Amniotic epithelial cell (primary cell): ENCODE measurements around the gene FRMPD2.
"Not testable (repeated sequence)": the region's sequence is repeated elsewhere in the genome, so short reads cannot be mapped to it uniquely, and the experiment has no call there.

ENCODE experiments used
- DNase-seq: peaks from one replicate; pipeline ENCODE4 v3.0.0-alpha.2; 2010; ENCODE audit warnings: low read depth

FRMPD2 gene

GRCh38 chr10:48289501-48290238, 15.2 kb upstream of the FRMPD2 start:
- peak; percentile 36 for DNase-seq

DNA sequence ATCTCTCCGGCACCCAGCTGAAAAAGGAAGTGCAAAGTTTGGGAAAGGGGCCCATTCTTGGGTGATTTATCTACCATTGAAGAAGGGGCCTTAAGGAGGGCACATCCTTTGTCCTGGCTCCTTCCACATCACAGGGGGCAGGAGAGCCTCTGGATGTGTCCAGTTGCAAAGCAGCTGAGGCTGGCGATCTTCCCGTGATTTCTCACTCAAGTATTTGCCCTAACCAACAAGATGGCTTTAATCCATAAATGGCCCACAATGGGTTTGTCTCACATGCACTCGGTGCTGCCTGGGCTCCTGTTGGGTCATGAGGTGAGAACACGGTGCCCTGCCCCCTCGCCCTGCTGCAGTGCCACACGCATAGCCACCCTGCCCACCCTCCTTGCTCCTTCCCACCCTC, 14.2 kb upstream of the FRMPD2 start:
- DNase-seq, result no peak

- peak; percentile 60 for DNase-seq
These were observed 13.2 kb upstream of the FRMPD2 start for GRCh38 chr10:48287417-48288391.

GRCh38 chr10:48286356-48286755, 11.9 kb upstream of the FRMPD2 start:
- DNase-seq, result no peak

GRCh38 chr10:48285710-48286109, 11.2 kb upstream of the FRMPD2 start:
- DNase-seq, result no peak

DNA sequence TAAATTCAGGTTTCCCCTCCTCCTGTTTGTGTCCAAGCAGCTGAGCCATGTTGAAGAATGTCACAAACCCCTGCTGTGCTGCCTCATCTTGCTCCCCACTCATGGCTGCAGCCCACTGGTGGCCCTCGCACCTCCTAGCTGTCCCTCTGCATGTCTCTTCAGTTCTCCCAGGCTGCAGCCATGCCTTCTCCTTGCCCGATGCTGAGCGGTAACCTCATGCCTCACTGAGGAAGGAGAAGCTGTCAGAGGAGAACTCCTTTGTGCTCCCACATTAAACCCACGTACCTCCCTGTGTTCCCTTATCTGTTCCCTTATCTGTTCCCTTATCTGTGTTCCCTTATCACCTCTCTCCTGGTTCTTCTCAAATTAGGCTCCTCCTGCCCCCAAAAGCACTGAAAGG, 10.3 kb upstream of the FRMPD2 start:
- DNase-seq, result no peak

DNA sequence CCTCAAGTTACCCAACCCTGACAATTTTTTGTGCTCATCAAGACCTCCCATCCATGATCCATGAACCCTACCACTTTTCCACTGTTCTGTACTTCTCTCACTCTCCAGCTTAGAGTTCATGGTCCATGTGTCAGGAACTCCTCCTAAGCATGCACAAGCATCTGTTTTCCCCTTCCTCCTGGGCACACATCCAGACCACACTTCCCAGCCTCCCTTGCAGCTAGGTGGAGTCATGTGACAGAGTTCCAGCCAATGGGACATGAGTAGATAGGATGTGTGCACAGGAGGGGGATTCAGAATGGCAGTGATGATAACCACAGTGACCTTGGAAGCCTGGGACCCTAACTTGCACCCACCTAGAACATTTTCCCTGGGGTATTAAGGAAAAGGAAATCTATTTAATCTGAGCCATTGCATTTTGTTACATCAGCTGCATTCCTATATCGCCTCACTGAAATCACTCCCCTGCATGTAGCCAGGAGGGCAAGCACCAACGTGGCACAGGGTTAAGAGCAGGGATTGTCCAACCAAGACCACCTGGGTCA, 9.6 kb upstream of the FRMPD2 start:
- no peak for DNase-seq

- no peak for DNase-seq
These were observed 8.3 kb upstream of the FRMPD2 start for GRCh38 chr10:48282829-48283228.

DNA sequence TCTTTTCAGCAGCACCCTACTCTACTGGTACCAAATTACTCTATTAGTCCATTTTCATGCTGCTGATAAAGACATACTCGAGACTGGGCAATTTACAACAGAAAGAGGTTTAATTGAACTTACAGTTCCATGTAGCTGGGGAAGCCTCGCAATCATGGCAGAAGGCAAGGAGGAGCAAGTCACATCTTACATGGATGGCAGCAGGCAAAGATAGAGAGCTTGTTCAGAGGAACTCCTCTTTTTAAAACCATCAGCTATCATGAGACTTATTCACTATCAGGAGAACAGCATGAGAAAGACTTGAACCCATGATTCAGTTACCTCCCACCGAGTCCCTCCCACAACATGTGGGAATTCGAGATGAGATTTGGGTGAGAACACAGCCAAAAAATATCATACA, 7.2 kb upstream of the FRMPD2 start:
- DNase-seq, result not testable (repeated sequence)

- DNase-seq, result no peak
These were observed 4.7 kb upstream of the FRMPD2 start for GRCh38 chr10:48279081-48279751.

- no peak for DNase-seq
These were observed 2.6 kb upstream of the FRMPD2 start for GRCh38 chr10:48277093-48277492.

DNA sequence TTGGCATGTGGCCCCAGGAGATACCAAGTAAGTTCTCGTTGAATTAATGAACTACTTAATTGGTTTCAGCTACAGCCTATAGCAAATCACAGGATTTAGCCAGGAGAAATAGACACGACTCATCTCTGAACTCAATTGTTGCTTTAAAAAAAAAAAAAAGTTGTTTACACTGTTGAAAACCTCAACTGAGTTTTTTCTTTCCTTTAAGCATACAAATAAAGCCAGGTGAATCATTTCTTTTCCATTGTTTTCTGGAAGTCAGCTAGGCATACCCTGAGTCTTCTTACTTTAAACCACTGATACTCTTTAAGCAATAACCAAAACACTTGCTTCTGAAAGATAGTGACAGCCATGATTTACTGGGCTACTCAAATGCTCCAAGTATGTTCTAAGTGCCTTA, 755 bp downstream of the FRMPD2 start:
- DNase-seq, result no peak

- DNase-seq, result no peak
These were observed 1.8 kb downstream of the FRMPD2 start for GRCh38 chr10:48272682-48273081.

DNA sequence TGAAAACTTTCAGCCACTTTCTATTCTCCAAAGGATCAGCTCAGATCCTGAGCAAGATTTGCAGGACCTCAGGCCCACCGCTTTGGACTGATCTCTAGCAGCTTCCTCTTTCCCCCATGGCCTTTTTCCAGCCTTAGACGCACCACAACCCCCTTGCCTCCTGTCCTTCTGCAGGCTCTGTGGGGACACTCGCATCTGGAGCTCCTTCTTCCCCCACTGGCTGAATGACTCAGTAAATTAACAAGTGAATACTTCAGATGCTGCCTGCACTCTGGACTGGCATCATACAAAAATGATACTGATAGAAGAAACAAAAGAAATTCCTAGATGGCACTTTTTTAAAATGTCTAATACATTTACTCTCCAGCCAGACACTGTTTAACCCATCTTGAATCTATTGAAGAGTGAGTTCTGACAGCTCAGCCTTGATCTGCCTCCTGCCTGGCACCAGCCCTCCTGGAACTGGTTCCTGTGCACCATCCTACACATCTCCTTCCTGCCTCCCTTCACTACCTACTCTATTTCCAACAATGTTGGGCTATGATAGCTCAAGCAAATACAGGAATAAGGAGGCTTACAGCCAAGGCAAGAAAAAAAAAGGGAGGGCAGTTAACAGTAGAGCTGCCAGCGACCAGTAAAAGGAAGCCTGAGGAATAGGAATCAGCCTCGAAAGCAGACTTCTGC, 3.3 kb downstream of the FRMPD2 start:
- DNase-seq, result no peak

DNA sequence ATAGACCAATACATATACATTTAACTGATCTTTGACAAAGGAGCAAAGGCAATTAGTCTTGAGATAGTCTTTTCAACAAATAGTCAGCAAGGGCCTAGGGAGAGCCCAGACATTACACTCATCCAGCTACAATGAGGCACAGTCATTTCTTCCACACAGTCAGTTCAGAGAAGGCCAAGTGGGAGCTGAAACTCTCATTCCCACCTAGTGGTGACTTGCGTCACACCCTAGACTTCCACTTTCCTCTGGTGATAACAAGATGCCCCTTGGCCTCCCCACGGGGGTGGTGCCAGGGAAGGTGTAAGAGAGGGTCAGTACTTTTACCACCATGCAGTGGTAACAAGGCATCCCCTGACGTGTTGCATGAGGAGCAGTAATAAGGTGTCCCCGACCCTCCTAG, 8.0 kb downstream of the FRMPD2 start:
- DNase-seq, result no peak

- DNase-seq, result no peak
These were observed 16.4 kb downstream of the FRMPD2 start for GRCh38 chr10:48258105-48258504.

DNA sequence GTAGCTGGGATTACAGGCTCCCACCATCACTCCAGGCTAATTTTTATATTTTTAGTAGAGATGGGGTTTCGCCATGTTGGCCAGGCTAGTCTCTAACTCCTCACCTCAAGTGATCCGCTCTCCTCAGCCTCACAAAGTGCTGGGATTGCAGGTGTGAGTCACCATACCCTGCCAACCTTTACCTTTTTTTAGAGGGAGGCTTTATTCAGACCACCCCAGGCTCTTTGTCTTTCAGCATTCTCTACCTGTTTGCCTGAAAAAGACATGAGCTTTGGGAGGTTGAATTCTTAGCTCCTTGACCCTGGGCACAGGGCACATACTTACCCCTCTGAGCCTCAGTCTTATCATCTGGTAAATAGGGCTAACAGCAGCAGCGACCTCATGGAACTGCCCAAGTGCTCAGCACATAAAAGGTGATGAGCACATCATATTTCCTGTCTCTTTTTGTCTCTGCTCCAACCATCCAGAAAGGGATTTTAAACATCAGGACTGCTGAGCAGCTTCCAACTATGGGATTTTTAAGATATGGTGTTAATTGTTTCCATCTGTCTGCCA, 17.0 kb downstream of the FRMPD2 start:
- DNase-seq, result no peak

- no peak for DNase-seq
These were observed 18.8 kb downstream of the FRMPD2 start for GRCh38 chr10:48255722-48256121.

DNA sequence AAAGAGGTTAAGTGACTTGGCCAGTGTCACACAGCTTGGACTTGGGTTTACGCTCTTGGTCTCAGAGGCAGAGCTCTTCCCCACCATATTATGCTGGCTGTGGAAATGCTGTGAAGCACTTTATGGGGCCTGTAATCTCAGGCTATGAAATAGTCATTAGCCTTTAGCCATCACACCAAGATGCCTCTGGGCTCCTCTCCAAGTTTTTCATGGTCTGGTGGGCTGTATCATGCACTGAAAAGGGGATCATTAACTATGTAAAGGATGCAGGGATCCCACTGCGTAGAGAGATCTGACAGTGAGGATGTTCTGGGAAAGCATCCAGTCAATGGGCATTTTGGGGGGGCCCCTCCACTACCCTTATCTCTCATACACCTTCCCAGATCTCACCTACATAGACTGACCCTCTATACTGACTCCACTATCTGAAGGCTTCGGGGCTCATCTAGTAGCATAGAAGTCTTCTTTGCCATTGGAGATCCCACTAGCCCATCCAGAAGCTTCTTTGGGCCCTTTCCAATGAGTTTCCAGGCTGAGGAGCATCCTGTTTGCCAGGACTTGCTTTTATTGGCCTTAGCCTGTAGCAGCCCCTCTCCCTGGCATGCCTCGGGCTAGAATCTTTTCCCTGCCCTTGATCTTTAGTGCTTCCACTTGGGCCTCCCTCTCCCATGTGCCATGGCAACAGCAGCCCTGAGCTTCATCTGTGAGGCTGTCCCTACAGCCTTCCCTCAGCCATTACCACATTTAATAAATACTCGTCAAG, 19.6 kb downstream of the FRMPD2 start:
- no peak for DNase-seq

DNA sequence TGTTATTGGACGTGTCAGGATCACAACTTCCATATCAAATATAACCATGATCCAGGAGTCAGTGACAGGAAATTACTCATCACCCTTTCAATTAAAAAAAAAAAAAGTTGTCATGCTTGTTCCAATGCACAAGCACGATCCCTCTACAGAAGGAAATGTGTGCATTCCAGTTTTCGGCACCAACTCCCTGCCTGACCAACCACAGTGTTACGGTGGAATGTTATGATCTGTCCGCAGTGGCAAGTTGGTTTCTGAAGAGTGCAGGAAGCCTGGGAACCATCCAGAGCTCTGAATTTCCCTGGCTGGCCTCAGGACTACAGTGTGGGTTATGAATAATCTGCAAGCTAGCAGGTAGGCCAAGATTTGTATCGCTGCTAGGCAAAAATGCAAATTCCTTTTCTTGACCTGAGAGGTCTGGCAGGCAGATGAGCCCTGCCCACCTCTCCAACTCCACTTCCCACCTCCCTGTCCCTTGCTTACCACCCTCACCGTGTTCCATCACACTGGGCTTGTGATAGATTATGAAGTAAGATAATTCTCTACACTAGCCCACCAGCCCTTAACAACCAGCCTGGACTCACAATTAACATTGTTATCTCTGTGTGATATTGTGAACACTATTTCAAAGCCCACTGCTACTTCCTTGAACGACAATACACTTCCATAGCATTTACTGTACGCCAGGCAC, 20.4 kb downstream of the FRMPD2 start:
- peak; percentile 28 for DNase-seq
